Mesothelial cell of epicardium (in vitro differentiated cells): ENCODE results near the gene SYNJ1. TPM values are rescaled to one million over a fixed set of nuclear protein-coding genes. Genes with fewer than 3 reads are reported as not detected.

Experiments used
- DNase-seq, 2 experiments: peaks; one replicate each; pipeline ENCODE4 v3.0.0; 2021; ENCODE audit warnings: low spot score in 2 of 2; ENCODE audit not compliant: unreplicated experiment in 2 of 2
- H3K27ac Mint-ChIP-seq: 2 replicates; pipeline ENCODE4 v1.8.0; 2021; ENCODE audit warnings: mixed read lengths
- H3K27me3 Mint-ChIP-seq: 2 replicates; pipeline ENCODE4 v1.8.0; 2021; ENCODE audit warnings: low read depth, mixed read lengths
- H3K36me3 Mint-ChIP-seq: 2 replicates; pipeline ENCODE4 v1.8.0; 2021; ENCODE audit warnings: mixed read lengths
- H3K4me1 Mint-ChIP-seq: 2 replicates; pipeline ENCODE4 v1.8.0; 2021; ENCODE audit warnings: mixed read lengths
- H3K4me3 Mint-ChIP-seq: 2 replicates; pipeline ENCODE4 v1.8.0; 2021; ENCODE audit warnings: mild to moderate bottlenecking, moderate library complexity, mixed read lengths
- H3K9me3 Mint-ChIP-seq: 2 replicates; pipeline ENCODE4 v1.8.0; 2021; ENCODE audit warnings: mixed read lengths
- total RNA-seq: library from RNA; stranded (reverse); gene quantifications from 3 replicates; pipeline ENCODE4 v1.2.1, GENCODE V29; 2021
- TF ChIP-seq, protein P1 (sequence below): fragments of 200-600 bp; sonication (generic); IDR thresholded peaks from one replicate; pipeline ENCODE4 v1.5.0; 2021; ENCODE audit warnings: antibody characterized with exemption; ENCODE audit not compliant: unreplicated experiment

SYNJ1 gene
- total RNA-seq, 1 donor from 2014 or later = 7.2 TPM

DNA sequence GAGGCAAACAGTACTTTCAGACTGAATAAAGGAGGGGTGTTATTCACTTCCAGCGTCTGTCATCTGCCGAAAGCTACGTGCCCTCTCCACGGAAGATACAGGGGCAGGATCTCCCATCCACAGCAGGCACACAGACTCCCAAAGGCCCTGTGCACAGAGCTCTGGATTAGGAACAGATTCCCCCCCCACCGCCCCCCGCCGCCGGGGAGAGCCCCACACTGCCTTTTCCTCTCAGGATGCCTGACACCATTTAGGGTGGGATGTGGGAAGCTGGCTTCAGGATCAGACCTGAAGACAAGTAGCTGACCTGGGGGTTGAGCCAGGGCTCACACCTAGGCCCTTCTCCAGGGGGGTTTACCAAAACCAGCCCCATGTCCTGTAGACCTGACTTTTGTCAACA is 134.1 kb downstream of the SYNJ1 start:
- DNase-seq = no peak
- H3K36me3 Mint-ChIP-seq = no peaks in the 10 kb centered on the region
- no peaks in the 10 kb centered on the region for H3K4me1 Mint-ChIP-seq
- no peaks in the 10 kb centered on the region for H3K9me3 Mint-ChIP-seq
- H3K27ac Mint-ChIP-seq = no peak overlapping the region
- TF ChIP-seq, protein P1, sequence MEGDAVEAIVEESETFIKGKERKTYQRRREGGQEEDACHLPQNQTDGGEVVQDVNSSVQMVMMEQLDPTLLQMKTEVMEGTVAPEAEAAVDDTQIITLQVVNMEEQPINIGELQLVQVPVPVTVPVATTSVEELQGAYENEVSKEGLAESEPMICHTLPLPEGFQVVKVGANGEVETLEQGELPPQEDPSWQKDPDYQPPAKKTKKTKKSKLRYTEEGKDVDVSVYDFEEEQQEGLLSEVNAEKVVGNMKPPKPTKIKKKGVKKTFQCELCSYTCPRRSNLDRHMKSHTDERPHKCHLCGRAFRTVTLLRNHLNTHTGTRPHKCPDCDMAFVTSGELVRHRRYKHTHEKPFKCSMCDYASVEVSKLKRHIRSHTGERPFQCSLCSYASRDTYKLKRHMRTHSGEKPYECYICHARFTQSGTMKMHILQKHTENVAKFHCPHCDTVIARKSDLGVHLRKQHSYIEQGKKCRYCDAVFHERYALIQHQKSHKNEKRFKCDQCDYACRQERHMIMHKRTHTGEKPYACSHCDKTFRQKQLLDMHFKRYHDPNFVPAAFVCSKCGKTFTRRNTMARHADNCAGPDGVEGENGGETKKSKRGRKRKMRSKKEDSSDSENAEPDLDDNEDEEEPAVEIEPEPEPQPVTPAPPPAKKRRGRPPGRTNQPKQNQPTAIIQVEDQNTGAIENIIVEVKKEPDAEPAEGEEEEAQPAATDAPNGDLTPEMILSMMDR = no peak
- H3K27me3 Mint-ChIP-seq = no peaks in the 10 kb centered on the region
- no peak overlapping the region for H3K4me3 Mint-ChIP-seq

DNA sequence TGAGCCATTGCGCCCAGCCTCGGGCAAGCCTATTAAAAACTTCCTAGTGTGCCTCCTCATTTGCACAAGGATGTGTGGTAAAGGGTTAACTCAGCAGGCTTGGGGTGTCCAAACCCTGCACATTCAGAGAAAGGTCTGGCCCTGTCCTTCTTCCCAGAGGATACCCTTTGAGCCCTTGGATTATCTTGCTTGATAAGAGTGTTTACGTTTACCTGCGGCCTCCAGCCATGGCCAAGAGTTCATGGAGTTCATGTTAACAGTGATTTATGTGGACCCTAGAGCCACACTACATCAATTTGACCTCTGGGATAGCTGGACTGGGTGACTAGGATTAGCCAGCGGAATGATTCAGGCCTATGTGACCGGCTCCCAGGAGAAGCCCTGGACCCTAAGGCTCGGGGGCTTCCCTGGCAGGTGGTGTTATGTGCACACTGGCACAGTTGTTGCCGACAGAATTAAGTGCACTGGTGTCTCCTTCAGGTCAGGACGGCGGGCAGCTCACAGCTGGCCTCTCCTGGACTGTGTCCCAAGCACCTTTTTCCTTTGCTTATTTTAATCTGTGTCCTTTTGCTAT is 134.8 kb downstream of the SYNJ1 start:
- Mint-ChIP-seq H3K4me3 (no peak overlapping the region), H3K4me1 (no peaks in the 10 kb centered on the region), H3K27ac (no peak overlapping the region), H3K36me3 (no peaks in the 10 kb centered on the region), H3K27me3 (no peaks in the 10 kb centered on the region), H3K9me3 (no peaks in the 10 kb centered on the region)
- DNase-seq = no peak
- TF ChIP-seq, protein P1 = no peak

DNA sequence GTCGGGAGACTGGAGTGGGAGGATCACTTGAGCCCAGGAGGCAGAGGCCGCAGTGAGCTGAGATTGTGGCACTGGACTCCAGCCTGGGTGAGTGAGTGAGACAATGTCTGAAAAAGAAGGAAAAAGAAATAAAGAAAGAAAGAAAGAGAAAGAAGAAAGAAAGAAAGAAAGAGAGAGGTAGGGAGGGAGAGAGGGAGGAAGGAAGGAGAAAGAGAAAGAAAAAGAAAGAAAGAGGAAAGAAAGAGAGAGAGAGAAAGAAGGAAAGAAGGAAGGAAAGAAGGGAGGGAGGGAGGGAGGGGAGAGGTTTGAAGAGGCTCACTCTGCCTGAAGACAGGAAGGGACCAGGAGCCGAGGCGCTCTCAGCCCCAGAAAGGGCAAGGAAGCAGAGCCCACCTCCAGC is 137.7 kb downstream of the SYNJ1 start:
- H3K27ac Mint-ChIP-seq = no peak overlapping the region
- H3K4me1 Mint-ChIP-seq = no peaks in the 10 kb centered on the region
- no peak for DNase-seq
- H3K27me3 Mint-ChIP-seq = peaks cover 4% of the 10 kb centered on the region
- TF ChIP-seq, protein P1 = no peak
- no peaks in the 10 kb centered on the region for H3K9me3 Mint-ChIP-seq
- H3K36me3 Mint-ChIP-seq = no peaks in the 10 kb centered on the region
- H3K4me3 Mint-ChIP-seq = no peak overlapping the region

DNA sequence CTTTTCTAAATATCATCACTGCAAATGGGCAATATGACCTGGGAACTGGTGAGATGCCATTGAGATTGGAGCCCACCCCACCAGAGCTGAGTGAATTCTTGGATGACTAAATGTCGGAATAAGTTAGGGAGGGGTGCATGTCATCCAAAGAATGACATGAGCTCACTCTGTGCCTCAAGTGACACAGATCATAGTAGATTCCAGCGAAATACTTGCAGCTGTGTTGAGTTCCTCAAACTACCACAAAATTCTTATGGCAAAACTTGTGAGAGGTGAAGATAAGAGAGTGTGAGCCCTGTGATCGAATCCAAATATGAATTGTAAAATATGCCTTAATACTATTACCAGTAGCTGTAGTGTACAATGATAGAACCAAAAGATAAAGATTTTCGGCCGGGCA is 140.2 kb downstream of the SYNJ1 start:
- Mint-ChIP-seq H3K4me1 (no peaks in the 10 kb centered on the region), H3K27me3 (peaks cover 6% of the 10 kb centered on the region), H3K27ac (no peak overlapping the region), H3K4me3 (no peak overlapping the region), H3K9me3 (no peaks in the 10 kb centered on the region), H3K36me3 (no peaks in the 10 kb centered on the region)
- no peak for DNase-seq
- TF ChIP-seq, protein P1 = no peak

DNA sequence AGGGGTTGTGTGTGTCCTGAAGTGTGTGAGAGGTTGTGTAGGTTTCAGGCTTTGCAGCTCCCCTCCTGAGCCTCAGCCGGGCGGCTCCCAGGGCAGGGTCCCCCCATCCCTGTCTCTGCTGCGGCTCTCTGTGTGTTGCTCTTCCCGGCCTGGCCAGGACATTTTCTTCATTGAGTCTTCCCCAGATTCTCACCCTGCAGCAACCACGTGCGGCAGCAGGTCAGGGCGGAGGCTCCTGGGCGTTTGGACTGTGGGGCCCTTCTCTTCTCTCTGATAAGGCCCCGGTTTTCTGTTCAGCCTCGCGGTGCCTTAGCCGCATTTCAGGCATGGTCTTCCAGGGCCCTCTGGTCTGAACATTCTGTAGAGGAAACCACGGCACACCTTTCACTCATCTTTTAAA is 140.7 kb downstream of the SYNJ1 start:
- DNase-seq = no peak
- no peak overlapping the region for H3K27ac Mint-ChIP-seq
- H3K4me1 Mint-ChIP-seq = no peaks in the 10 kb centered on the region
- H3K4me3 Mint-ChIP-seq = no peak overlapping the region
- TF ChIP-seq, protein P1 = no peak
- H3K36me3 Mint-ChIP-seq = no peaks in the 10 kb centered on the region
- peaks cover 6% of the 10 kb centered on the region for H3K27me3 Mint-ChIP-seq
- H3K9me3 Mint-ChIP-seq = no peaks in the 10 kb centered on the region

DNA sequence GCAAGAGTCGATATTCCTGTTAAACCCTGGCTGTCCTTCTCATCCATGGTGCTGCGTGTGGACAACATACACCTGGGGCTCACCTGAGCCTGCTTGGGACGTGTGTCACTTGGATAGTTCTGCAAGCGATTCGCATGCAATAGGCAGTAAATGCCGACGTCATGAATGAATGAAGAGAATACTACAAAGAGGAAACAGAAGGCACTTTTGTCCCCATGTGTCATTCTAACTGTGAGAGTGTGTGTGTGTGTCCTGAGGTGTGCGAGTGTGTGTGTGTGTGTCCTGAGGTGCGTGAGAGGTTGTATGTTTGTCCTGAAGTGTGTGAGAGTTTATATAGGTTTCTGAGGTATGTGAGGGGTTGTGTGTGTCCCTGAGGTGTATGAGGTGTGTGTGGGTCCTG is 141.8 kb downstream of the SYNJ1 start:
- no peaks in the 10 kb centered on the region for H3K36me3 Mint-ChIP-seq
- peaks cover 6% of the 10 kb centered on the region for H3K27me3 Mint-ChIP-seq
- no peak overlapping the region for H3K27ac Mint-ChIP-seq
- DNase-seq = no peak
- TF ChIP-seq, protein P1 = no peak
- no peaks in the 10 kb centered on the region for H3K9me3 Mint-ChIP-seq
- H3K4me1 Mint-ChIP-seq = no peaks in the 10 kb centered on the region
- H3K4me3 Mint-ChIP-seq = no peak overlapping the region
